GM12878 (cell line): Measurements from ENCODE around the gene SHH. TPM values are rescaled to one million over a fixed set of nuclear protein-coding genes. Genes with fewer than 3 reads are reported as not detected.

Experiments used
- ATAC-seq: fragments of 200-7000 bp; cut with Tn5 transposase; 3 replicates; pipeline ENCODE4 v1.9.1; 2020; ENCODE audit warnings: mild to moderate bottlenecking, moderate library complexity
- BruUV-seq: library from RNA; stranded (reverse); fragments of 400-500 nt; replicated peaks from 2 replicates; lab custom pipeline; 2021; lab: Mats Ljungman, UMichigan
- CTCF ChIA-PET: fragments of 300-600 bp; sonication (Branson Sonifier 250); formaldehyde crosslinking; extraction: SDS; loops from one replicate; lab custom pipeline; 2021; ENCODE audit warnings: inconsistent platforms; lab: Yijun Ruan, JAX
- POLR2A ChIA-PET: fragments of 350-600 bp; formaldehyde crosslinking; extraction: SDS; loops from one replicate; lab custom pipeline; 2021; ENCODE audit warnings: inconsistent platforms; lab: Charles Lee
- RAD21 ChIA-PET: fragments of 300-600 bp; sonication (Branson Sonifier 250); formaldehyde crosslinking; loops from one replicate; lab custom pipeline; 2023; ENCODE audit warnings: antibody characterized with exemption; ENCODE audit not compliant: unreplicated experiment; lab: Charles Lee
- SMC1A ChIA-PET: fragments of 300-600 bp; sonication (Branson Sonifier 250); formaldehyde crosslinking; loops from one replicate; lab custom pipeline; 2023; ENCODE audit not compliant: unreplicated experiment, uncharacterized antibody; lab: Charles Lee
- DNase-seq: peaks from one replicate; pipeline ENCODE4 v3.0.0-alpha.2; 2011; ENCODE audit warnings: low read depth, low spot score
- FAIRE-seq: peaks from 3 replicates; lab custom pipeline; 2011; peaks lifted over from hg19 to GRCh38; lab: Jason Lieb, UNC
- H2AFZ ChIP-seq: 2 replicates; pipeline ENCODE4 v1.6.0; 2011; ENCODE audit warnings: low read depth, low read length, control low read depth; ENCODE audit not compliant: control insufficient read depth
- H3K27ac ChIP-seq: 2 replicates; pipeline ENCODE4 v1.5.1; 2011; ENCODE audit warnings: control low read depth; ENCODE audit not compliant: control insufficient read depth, insufficient read depth
- H3K27me3 ChIP-seq, 2 experiments: replicated peaks in 1 of 2; 2 replicates each; pipeline versions ENCODE4 v1.6.0 to v1.6.1; 2011; ENCODE audit warnings: low read length in 1 of 2; ENCODE audit not compliant: control insufficient read depth in 2 of 2, insufficient read depth in 2 of 2
- H3K36me3 ChIP-seq, 2 experiments: 2 replicates each; pipeline ENCODE4 v1.5.1; 2011; ENCODE audit warnings: low read length in 1 of 2; ENCODE audit not compliant: control insufficient read depth in 2 of 2, insufficient read depth in 2 of 2
- H3K4me1 ChIP-seq: 2 replicates; pipeline ENCODE4 v1.6.1; 2011; ENCODE audit warnings: mild to moderate bottlenecking, low read length, moderate library complexity, mixed read lengths; ENCODE audit not compliant: control insufficient read depth, insufficient read depth
- H3K4me2 ChIP-seq: 2 replicates; pipeline ENCODE4 v1.6.0; 2011; ENCODE audit warnings: control low read depth; ENCODE audit not compliant: control insufficient read depth, insufficient read depth
- H3K4me3 ChIP-seq: fragments of 200-600 bp; sonication (generic); 2 replicates; pipeline ENCODE4 v1.5.1; 2016
- H3K79me2 ChIP-seq: 2 replicates; pipeline ENCODE4 v1.6.0; 2011; ENCODE audit warnings: low read length; ENCODE audit not compliant: control insufficient read depth, insufficient read depth
- H3K9ac ChIP-seq: 2 replicates; pipeline ENCODE4 v1.8.0; 2011; ENCODE audit warnings: low read length, control low read depth, mixed read lengths; ENCODE audit not compliant: control insufficient read depth, insufficient read depth
- H3K9me3 ChIP-seq: replicated peaks from 3 replicates; pipeline ENCODE4 v1.5.1; 2011; ENCODE audit warnings: mild to moderate bottlenecking, low read length; ENCODE audit not compliant: control insufficient read depth, insufficient read depth
- H4K20me1 ChIP-seq: 2 replicates; pipeline ENCODE4 v1.6.0; 2011; ENCODE audit not compliant: control insufficient read depth, insufficient read depth
- BCL11A ChIP-seq: IDR thresholded peaks from 2 replicates; pipeline ENCODE4 v1.6.1; 2011; ENCODE audit warnings: low read depth, low read length
- BCL3 ChIP-seq: IDR thresholded peaks from 2 replicates; pipeline ENCODE4 v1.6.1; 2011; ENCODE audit warnings: borderline replicate concordance, low read depth, mild to moderate bottlenecking, moderate library complexity, low read length; ENCODE audit not compliant: insufficient read depth, poor library complexity, severe bottlenecking
- CBFB ChIP-seq: IDR thresholded peaks from 2 replicates; pipeline ENCODE4 v1.6.1; 2016; ENCODE audit warnings: antibody characterized with exemption, low read depth
- EGR1 ChIP-seq, 2 experiments: IDR thresholded peaks; 1 replicate in 1 of 2; 2 replicates in 1 of 2; pipeline ENCODE4 v1.6.1; 2011 to 2012; ENCODE audit warnings: low read depth in 2 of 2, low read length in 2 of 2, borderline replicate concordance in 1 of 2, mild to moderate bottlenecking in 1 of 2, moderate library complexity in 1 of 2
- ESRRA ChIP-seq: IDR thresholded peaks from 2 replicates; pipeline ENCODE4 v1.6.1; 2012; ENCODE audit warnings: mild to moderate bottlenecking, low read length, improper control_type of control experiment
- IKZF1 ChIP-seq: fragments of 450-650 bp; conservative IDR thresholded peaks from 2 replicates; pipeline ENCODE4 v1.6.1; 2017; ENCODE audit warnings: antibody characterized with exemption, mild to moderate bottlenecking
- NFXL1 ChIP-seq: fragments of 450-650 bp; IDR thresholded peaks from 2 replicates; pipeline ENCODE4 v1.6.1; 2017; ENCODE audit warnings: antibody characterized with exemption, mild to moderate bottlenecking, borderline replicate concordance
- POLR2A ChIP-seq: IDR thresholded peaks from 2 replicates; pipeline ENCODE4 v1.6.1; 2011; ENCODE audit warnings: low read depth, mild to moderate bottlenecking, low read length
- RCOR1 ChIP-seq: conservative IDR thresholded peaks from 2 replicates; pipeline ENCODE4 v1.6.1; 2012; ENCODE audit warnings: low read depth, low read length, improper control_type of control experiment
- RELA ChIP-seq: fragments of 450-650 bp; IDR thresholded peaks from 2 replicates; pipeline ENCODE4 v1.8.0; 2014; ENCODE audit warnings: borderline replicate concordance; ENCODE audit not compliant: partially characterized antibody
- SIN3A ChIP-seq: IDR thresholded peaks from 2 replicates; pipeline ENCODE4 v1.6.1; 2012; ENCODE audit warnings: low read depth, low read length, improper control_type of control experiment
- SREBF2 ChIP-seq: IDR thresholded peaks from 2 replicates; pipeline ENCODE4 v1.6.1; 2012; ENCODE audit warnings: mild to moderate bottlenecking, low read length
- TAF1 ChIP-seq: IDR thresholded peaks from 2 replicates; pipeline ENCODE4 v1.6.1; 2011; ENCODE audit warnings: mild to moderate bottlenecking, low read depth, low read length, borderline replicate concordance
- TARDBP ChIP-seq: IDR thresholded peaks from 2 replicates; pipeline ENCODE4 v1.6.1; 2016; ENCODE audit warnings: borderline replicate concordance
- TBL1XR1 ChIP-seq: IDR thresholded peaks from 2 replicates; pipeline ENCODE4 v1.6.1; 2012; ENCODE audit warnings: low read depth, low read length, improper control_type of control experiment
- TCF7 ChIP-seq: IDR thresholded peaks from 2 replicates; pipeline ENCODE4 v1.6.1; 2014; ENCODE audit warnings: antibody characterized with exemption, borderline replicate concordance
- WRNIP1 ChIP-seq: IDR thresholded peaks from 2 replicates; pipeline ENCODE4 v1.6.1; 2011; ENCODE audit warnings: low read depth, low read length, improper control_type of control experiment, borderline replicate concordance
- ZNF207 ChIP-seq: fragments of 450-650 bp; IDR thresholded peaks from 2 replicates; pipeline ENCODE4 v1.6.1; 2014; ENCODE audit warnings: antibody characterized with exemption, mild to moderate bottlenecking, borderline replicate concordance
- ZNF622 ChIP-seq: fragments of 450-650 bp; IDR thresholded peaks from 2 replicates; pipeline ENCODE4 v1.6.1; 2017; ENCODE audit warnings: mild to moderate bottlenecking, inconsistent platforms
- WGBS: methylation state at CpG from one replicate; pipeline ENCODE4 v1.1.6; 2016; ENCODE audit warnings: low lambda C conversion rate; ENCODE audit not compliant: insufficient replicate concordance, insufficient coverage; ENCODE audit errors: missing lambda C conversion rate; 5-methylcytosine and 5-hydroxymethylcytosine counted together
- in situ Hi-C: fragments of 300-500 bp; cut with MboI; formaldehyde crosslinking; loops from 9 replicates; pipeline ENCODE4 v1.14.3; 2018; ENCODE audit warnings: mixed read lengths
- intact Hi-C: fragments of 100-400 bp; cut with micrococcal nuclease; formaldehyde crosslinking; loops from one replicate; pipeline ENCODE4 v1.14.2; 2022; ENCODE audit not compliant: unreplicated experiment
- polyA plus RNA-seq, 11 experiments: library from polyadenylated mRNA; depleted of rRNA in 4 of 11; unstranded in 6 of 11; stranded (reverse) in 5 of 11; fragments of >200 nt; fragmentation: Nextera tagmentation in 4 of 11; fragmentation: Illumina TruSeq in 1 of 11; extraction: Ambion mirVana in 4 of 11; extraction: Trizol in 1 of 11; gene quantifications; 1 replicate in 1 of 11; 2 replicates in 10 of 11; pipeline versions ENCODE4 v1.2.1 to v1.2.3, GENCODE V29; 2011 to 2016; ENCODE audit warnings: inconsistent platforms in 2 of 11, missing spikeins in 2 of 11, low read depth in 1 of 11
- total RNA-seq, 4 experiments: library from RNA; depleted of rRNA in 3 of 4; stranded (reverse); fragments of >200 nt in 3 of 4; fragmentation: Illumina TruSeq in 1 of 4; extraction: Trizol in 1 of 4; gene quantifications; 2 replicates each; pipeline versions ENCODE4 v1.2.1 to v1.2.3, GENCODE V29; 2013 to 2021

Gene SHH
- total and polyA plus RNA-seq, 10 of the 15 experiments (the other 5 are each of a cell fraction or from before 2014, with no cell fraction given): not detected

GRCh38 chr7:155780884-155781283 lies 31.4 kb downstream of the SHH start:
- ChIA-PET POLR2A (no interaction called here), SMC1A (no interaction called here), RAD21 (no interaction called here), CTCF (interaction anchor here (1.0 kb wide), 1 partner anchor 149 kb away, joined by 3 read pairs; no protein-coding TSS in a partner anchor)
- DNase-seq (no peak), FAIRE-seq (no peak), ATAC-seq (no peak)
- H3K27me3 ChIP-seq: no peaks in the 10 kb centered on the region
- H4K20me1 ChIP-seq: peaks cover 2% of the 10 kb centered on the region; the same call in 1 of the 2 replicates
- H3K9ac ChIP-seq: no peak overlapping the region
- TF ChIP-seq SREBF2: no peak
- TF ChIP-seq BCL3: no peak
- TF ChIP-seq BCL11A: no peak
- no peak for TF ChIP-seq TCF7
- no peak for TF ChIP-seq RELA
- no peak for TF ChIP-seq NFXL1
- TF ChIP-seq POLR2A: no peak
- TF ChIP-seq IKZF1: no peak
- TF ChIP-seq ZNF622: no peak
- TF ChIP-seq TBL1XR1: no peak
- no peak for TF ChIP-seq SIN3A
- TF ChIP-seq CBFB: no peak
- TF ChIP-seq EGR1 (IDR thresholded peaks at IDR 0.05; ENCODE audit: borderline replicate concordance in 1 of 2, low read depth in 2 of 2, low read length in 2 of 2): no peak
- TF ChIP-seq TAF1: no peak
- TF ChIP-seq ZNF207: no peak
- no peak for TF ChIP-seq RCOR1
- TF ChIP-seq ESRRA: no peak
- no peak for TF ChIP-seq TARDBP
- no peak for TF ChIP-seq WRNIP1
- H2AFZ ChIP-seq: no peak overlapping the region
- in situ Hi-C loops: no loop called here
- WGBS: 96% methylated on average over 24 of the region's 24 CpGs
- intact Hi-C loops: no loop called here
- no TSS peak for BruUV-seq
- peaks cover 5 to 19% of the 10 kb centered on the region in 2 experiments for H3K36me3 ChIP-seq
- H3K4me2 ChIP-seq: no peak overlapping the region
- H3K4me3 ChIP-seq: no peak overlapping the region
- no peaks in the 10 kb centered on the region for H3K79me2 ChIP-seq
- H3K4me1 ChIP-seq: no peaks in the 10 kb centered on the region
- H3K27ac ChIP-seq: no peak overlapping the region
- no peaks in the 10 kb centered on the region for H3K9me3 ChIP-seq
